Measurements from ENCODE around the gene KCNQ1. TPM values are rescaled to one million over a fixed set of nuclear protein-coding genes. Genes with fewer than 3 reads are reported as not detected.

Gene KCNQ1
- polyA plus RNA-seq, 1 experiment, result not detected

DNA sequence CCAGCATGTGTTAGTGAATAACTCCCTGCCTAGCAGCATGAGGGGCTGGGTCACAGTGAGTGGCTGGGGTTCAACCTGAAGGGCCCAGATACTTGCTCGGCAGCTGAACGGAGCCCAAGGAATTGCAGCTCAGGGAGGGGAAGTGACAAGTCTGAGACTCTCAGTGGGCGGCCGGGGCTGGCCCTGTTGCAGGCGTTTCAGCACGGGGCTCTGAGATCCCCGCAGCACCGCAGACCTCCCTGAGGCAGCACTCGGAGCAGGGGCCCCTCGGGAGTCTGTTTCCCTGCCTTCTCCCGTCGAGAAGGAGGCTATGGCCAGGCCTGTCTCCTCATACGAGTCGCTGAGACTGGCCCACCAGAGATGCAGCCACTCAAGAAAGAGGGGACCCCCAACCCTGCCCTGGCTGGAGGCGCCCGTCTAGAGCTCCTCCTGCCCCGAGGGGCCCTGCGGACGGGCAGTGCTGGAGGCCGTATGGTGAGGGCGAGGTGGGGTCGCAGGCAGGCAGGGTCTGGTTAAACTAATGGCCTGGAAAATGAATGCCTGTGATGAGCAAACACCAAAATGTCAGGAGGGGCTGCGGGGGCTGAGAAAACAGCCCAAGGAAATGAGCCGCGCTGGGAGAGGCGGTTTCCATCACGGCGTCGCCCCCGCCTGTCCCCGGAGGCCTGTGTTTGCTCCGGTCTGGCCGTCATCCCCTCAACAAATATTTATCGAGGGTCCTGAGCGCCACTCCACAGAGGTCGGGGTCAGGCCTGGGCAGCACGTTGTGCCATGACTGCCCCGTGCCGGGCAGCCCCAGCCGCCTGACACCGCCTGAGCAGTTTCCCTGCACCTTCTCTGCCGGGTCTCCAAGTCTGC is 35.0 kb upstream of the KCNQ1 start:
- peaks cover 13% of the 10 kb centered on the region for H3K27me3 ChIP-seq (ENCODE audit: control insufficient read depth, insufficient read depth, low read length)
- no peak overlapping the region for H3K27ac ChIP-seq (ENCODE audit: low read depth, low read length)
- ChIA-PET CTCF (interaction anchor here (1.7 to 2.7 kb wide), 2 partner anchors 9 to 10 kb away, joined by 7 to 20 read pairs; partner anchors contain the start of gene TSSC4), POLR2A (interaction anchor here (1.3 kb wide), 1 partner anchor 33 kb away, joined by 4 read pairs; the partner anchor contains the start of gene CD81)
- TF ChIP-seq, protein P1, sequence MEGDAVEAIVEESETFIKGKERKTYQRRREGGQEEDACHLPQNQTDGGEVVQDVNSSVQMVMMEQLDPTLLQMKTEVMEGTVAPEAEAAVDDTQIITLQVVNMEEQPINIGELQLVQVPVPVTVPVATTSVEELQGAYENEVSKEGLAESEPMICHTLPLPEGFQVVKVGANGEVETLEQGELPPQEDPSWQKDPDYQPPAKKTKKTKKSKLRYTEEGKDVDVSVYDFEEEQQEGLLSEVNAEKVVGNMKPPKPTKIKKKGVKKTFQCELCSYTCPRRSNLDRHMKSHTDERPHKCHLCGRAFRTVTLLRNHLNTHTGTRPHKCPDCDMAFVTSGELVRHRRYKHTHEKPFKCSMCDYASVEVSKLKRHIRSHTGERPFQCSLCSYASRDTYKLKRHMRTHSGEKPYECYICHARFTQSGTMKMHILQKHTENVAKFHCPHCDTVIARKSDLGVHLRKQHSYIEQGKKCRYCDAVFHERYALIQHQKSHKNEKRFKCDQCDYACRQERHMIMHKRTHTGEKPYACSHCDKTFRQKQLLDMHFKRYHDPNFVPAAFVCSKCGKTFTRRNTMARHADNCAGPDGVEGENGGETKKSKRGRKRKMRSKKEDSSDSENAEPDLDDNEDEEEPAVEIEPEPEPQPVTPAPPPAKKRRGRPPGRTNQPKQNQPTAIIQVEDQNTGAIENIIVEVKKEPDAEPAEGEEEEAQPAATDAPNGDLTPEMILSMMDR (IDR thresholded peaks at IDR 0.05; ENCODE audit: low read depth, low read length), result no peak
- DNase-seq (ENCODE audit: low read depth, low spot score), result no peak
- no peaks in the 10 kb centered on the region; the same call in 1 of the 2 replicates for H3K9me3 ChIP-seq (ENCODE audit: control insufficient read depth, insufficient read depth, low read length)
- no peak overlapping the region for H3K4me3 ChIP-seq (ENCODE audit: low read depth, low read length)

DNA sequence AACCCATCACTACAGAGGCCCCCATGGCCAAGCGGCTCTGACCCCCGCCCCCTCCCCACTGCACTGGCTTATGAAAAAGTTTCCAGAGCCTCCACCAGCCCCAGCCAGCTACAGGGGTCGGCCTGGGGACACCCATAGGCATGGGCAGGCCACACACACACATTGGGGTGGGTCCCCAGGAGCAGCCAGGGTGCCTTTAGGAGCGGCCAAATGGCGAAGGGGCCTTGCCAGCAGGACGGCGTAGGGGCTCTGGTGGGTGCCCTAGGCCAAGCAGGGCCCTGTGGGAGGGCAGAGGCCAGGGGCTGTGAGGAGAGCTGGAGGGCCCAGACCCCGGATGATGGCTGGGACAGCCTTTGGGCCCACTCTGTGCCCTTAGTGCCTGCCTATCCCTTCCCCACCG is 34.2 kb upstream of the KCNQ1 start:
- no peak overlapping the region for H3K27ac ChIP-seq (ENCODE audit: low read depth, low read length)
- DNase-seq (ENCODE audit: low read depth, low spot score), result no peak
- CTCF ChIA-PET, result interaction anchor here (2.7 kb wide), 1 partner anchor 9 kb away, joined by 20 read pairs; no protein-coding TSS in a partner anchor
- TF ChIP-seq, protein P1 (IDR thresholded peaks at IDR 0.05; ENCODE audit: low read depth, low read length), result no peak
- peaks cover 13% of the 10 kb centered on the region for H3K27me3 ChIP-seq (ENCODE audit: control insufficient read depth, insufficient read depth, low read length)
- H3K9me3 ChIP-seq (ENCODE audit: control insufficient read depth, insufficient read depth, low read length), result no peaks in the 10 kb centered on the region; the same call in 1 of the 2 replicates
- POLR2A ChIA-PET, result no interaction called here
- H3K4me3 ChIP-seq (ENCODE audit: low read depth, low read length), result no peak overlapping the region

DNA sequence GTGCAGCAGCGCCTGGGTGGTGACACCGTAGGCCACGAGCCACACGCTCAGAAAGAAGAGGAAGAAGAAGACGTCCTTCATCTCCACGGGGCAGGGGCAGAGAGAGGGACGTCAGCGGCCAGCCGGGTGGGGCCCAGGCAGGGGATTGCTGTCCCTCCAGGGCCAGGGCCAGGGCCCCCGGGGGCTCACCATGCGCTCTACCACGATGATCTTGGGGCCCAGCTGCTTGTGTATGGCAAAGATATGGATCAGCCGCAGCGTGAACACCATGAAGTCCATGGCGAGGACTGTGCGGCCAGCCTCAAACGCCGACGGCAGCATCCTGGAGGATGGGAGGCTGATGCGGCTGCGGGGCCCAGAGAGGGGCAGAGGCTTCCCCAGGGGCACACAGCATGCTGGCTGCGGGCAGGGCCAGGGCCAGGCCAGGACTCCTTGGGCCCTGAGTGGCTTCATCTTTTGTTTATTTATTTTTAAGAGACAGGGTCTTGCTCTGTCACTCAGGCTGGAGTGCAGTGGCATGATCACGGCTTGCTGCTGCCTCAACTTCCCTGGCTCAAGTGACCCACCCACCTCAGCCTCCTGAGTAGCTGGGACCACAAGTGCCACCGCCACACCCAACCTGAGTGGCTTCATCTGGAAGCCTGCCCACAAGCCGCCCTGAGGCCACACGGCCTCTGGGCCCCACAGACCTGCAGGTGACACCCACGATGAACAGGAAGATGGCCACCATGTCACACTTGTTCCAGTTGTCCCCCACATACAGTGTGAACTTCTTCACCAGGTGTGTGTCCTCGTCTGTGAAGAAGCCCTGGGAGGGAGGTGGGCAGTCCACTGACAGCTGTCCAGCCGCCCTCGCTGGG is 33.1 kb upstream of the KCNQ1 start:
- no peaks in the 10 kb centered on the region; the same call in 1 of the 2 replicates for H3K9me3 ChIP-seq (ENCODE audit: control insufficient read depth, insufficient read depth, low read length)
- no peak overlapping the region for H3K27ac ChIP-seq (ENCODE audit: low read depth, low read length)
- peaks cover 13% of the 10 kb centered on the region for H3K27me3 ChIP-seq (ENCODE audit: control insufficient read depth, insufficient read depth, low read length)
- TF ChIP-seq, protein P1 (IDR thresholded peaks at IDR 0.05; ENCODE audit: low read depth, low read length), result no peak
- H3K4me3 ChIP-seq (ENCODE audit: low read depth, low read length), result no peak overlapping the region
- ChIA-PET POLR2A (no interaction called here), CTCF (no interaction called here)
- DNase-seq (ENCODE audit: low read depth, low spot score), result no peak

DNA sequence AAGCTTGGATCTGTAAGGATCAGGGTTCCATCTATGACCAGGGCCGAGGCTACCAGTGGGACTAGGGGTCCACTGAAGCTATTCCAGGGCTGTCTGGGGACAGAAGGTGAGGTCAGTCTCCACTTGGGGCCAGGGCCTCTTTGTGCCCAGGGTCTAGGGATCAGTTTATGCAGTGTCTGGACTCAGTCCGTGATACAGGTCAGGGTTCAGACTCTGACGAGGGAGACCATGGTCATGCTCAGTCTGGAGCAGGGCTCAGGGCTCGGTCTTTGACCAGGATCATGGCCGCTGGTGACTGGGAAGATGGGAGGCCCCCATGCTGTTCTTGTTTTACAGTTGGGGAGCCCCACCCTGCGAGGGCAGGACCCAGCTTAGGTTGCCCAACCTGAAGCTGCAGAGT is 32.5 kb upstream of the KCNQ1 start:
- H3K27ac ChIP-seq (ENCODE audit: low read depth, low read length), result no peak overlapping the region
- H3K27me3 ChIP-seq (ENCODE audit: control insufficient read depth, insufficient read depth, low read length), result peaks cover 13% of the 10 kb centered on the region
- ChIA-PET POLR2A (no interaction called here), CTCF (no interaction called here)
- TF ChIP-seq, protein P1 (IDR thresholded peaks at IDR 0.05; ENCODE audit: low read depth, low read length), result no peak
- H3K4me3 ChIP-seq (ENCODE audit: low read depth, low read length), result no peak overlapping the region
- H3K9me3 ChIP-seq (ENCODE audit: control insufficient read depth, insufficient read depth, low read length), result no peaks in the 10 kb centered on the region; the same call in 1 of the 2 replicates
- DNase-seq (ENCODE audit: low read depth, low spot score), result no peak

Measured in AG04450 (cell line).